GM19193 (cell line): Measurements from ENCODE around the gene PCDH1.

ENCODE experiments used
- POLR2A ChIP-seq: IDR thresholded peaks from 4 replicates; pipeline ENCODE4 v1.6.1; 2011; ENCODE audit not compliant: insufficient read depth, insufficient read length; ENCODE audit errors: extremely low read depth

The PCDH1 gene

DNA sequence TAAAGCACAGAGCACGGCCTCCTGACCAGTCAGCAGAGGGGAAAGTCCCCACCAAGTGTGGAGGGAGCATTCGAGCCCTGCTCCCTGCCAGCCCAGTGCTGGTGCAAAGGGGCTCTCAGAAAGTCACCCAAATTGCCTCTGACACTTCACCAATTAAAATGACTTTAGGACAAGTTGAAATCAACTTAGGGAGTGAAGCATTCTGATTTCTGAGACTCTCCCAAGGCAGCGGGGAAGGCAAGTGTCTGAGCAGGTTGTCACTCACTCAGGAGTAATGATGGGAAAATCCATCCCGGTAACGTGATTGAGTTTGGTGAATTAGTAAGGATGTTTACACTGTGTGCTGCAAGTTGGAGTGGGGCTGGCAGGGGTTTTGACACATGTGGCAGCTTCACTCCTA is 73.7 kb downstream of the PCDH1 start:
- TF ChIP-seq POLR2A, result no peak
